K562 (cell line): Measurements from ENCODE around the gene TMEM214. TPM values are rescaled to one million over a fixed set of nuclear protein-coding genes. Genes with fewer than 3 reads are reported as not detected.

Experiments
- ATAC-seq: fragments of 200-7000 bp; cut with Tn5 transposase; 3 replicates; pipeline ENCODE4 v1.9.1; 2020; ENCODE audit warnings: moderate library complexity
- BruUV-seq: library from RNA; stranded (reverse); fragments of 400-500 nt; replicated peaks from 2 replicates; lab custom pipeline; 2021; lab: Mats Ljungman, UMichigan
- CTCF ChIA-PET: fragments of 300-600 bp; formaldehyde crosslinking; extraction: SDS; loops from one replicate; lab custom pipeline; 2021; ENCODE audit warnings: low intra/inter-chr PET ratio; lab: Yijun Ruan, JAX
- POLR2A ChIA-PET: fragments of 300-600, 350-650 bp; sonication (Branson Sonifier 250); formaldehyde crosslinking; extraction: SDS; loops from one replicate; lab custom pipeline; 2021; ENCODE audit warnings: antibody characterized with exemption, inconsistent platforms; lab: Yijun Ruan, JAX
- DNase-seq, 4 experiments: peaks; one replicate each; pipeline versions ENCODE4 v3.0.0 to v3.0.0-alpha.2; 2011 to 2018; ENCODE audit warnings: low spot score in 3 of 4, mixed read lengths in 3 of 4; ENCODE audit errors: extremely low read depth in 1 of 4
- FAIRE-seq: peaks from 2 replicates; lab custom pipeline; 2011; peaks lifted over from hg19 to GRCh38; lab: Jason Lieb, UNC
- H2AFZ ChIP-seq: 2 replicates; pipeline ENCODE4 v1.6.0; 2011; ENCODE audit warnings: low read depth, low read length, control low read depth, inconsistent platforms
- H3K27ac ChIP-seq: fragments of 200-600 bp; 3 replicates; pipeline ENCODE4 v1.8.0; 2011; ENCODE audit warnings: low read depth, mild to moderate bottlenecking, control low read depth, inconsistent platforms, low read length, moderate library complexity, mixed read lengths; ENCODE audit errors: extremely low read depth
- H3K27me3 ChIP-seq, 2 experiments: fragments of 300-600 bp in 1 of 2; 2 replicates in 1 of 2; 3 replicates in 1 of 2; pipeline versions ENCODE4 v1.6.0 to v1.8.0; 2011; ENCODE audit warnings: inconsistent platforms in 2 of 2, low read length in 2 of 2, mild to moderate bottlenecking in 1 of 2, mixed read lengths in 1 of 2, moderate library complexity in 1 of 2; ENCODE audit not compliant: control insufficient read depth in 2 of 2, insufficient read depth in 2 of 2
- H3K36me3 ChIP-seq: fragments of 300-600 bp; 3 replicates; pipeline ENCODE4 v1.8.0; 2011; ENCODE audit warnings: mild to moderate bottlenecking, low read length, inconsistent platforms; ENCODE audit not compliant: control insufficient read depth, insufficient read depth
- H3K4me1 ChIP-seq, 2 experiments: fragments of 200-600 bp in 1 of 2; replicated peaks in 1 of 2; 2 replicates in 1 of 2; 3 replicates in 1 of 2; pipeline versions ENCODE4 v1.5.1 to v1.8.0; 2011; ENCODE audit warnings: inconsistent platforms in 2 of 2, low read length in 2 of 2, mild to moderate bottlenecking in 1 of 2, mixed read lengths in 1 of 2, moderate library complexity in 1 of 2; ENCODE audit not compliant: control insufficient read depth in 2 of 2, insufficient read depth in 2 of 2
- H3K4me2 ChIP-seq: 2 replicates; pipeline ENCODE4 v1.6.1; 2011; ENCODE audit warnings: low read length, control low read depth, inconsistent platforms, mixed read lengths; ENCODE audit not compliant: insufficient read depth
- H3K4me3 ChIP-seq: fragments of 200-600 bp; sonication (generic), shearing (Covaris generic); 2 replicates; pipeline ENCODE4 v1.5.1; 2016; ENCODE audit warnings: control low read depth, inconsistent platforms
- H3K79me2 ChIP-seq: fragments of 200-600 bp; 3 replicates; pipeline ENCODE4 v1.8.0; 2011; ENCODE audit warnings: low read length, inconsistent platforms; ENCODE audit not compliant: control insufficient read depth, insufficient read depth
- H3K9ac ChIP-seq, 2 experiments: 2 replicates each; pipeline versions ENCODE4 v1.6.0 to v1.6.1; 2011; ENCODE audit warnings: low read depth in 2 of 2, low read length in 2 of 2, control low read depth in 1 of 2, inconsistent platforms in 1 of 2, mild to moderate bottlenecking in 1 of 2, mixed read lengths in 1 of 2; ENCODE audit not compliant: insufficient read depth in 1 of 2
- H3K9me1 ChIP-seq: one replicate; pipeline ENCODE4 v1.6.0; 2011; ENCODE audit warnings: inconsistent platforms, mild to moderate bottlenecking, low read length, moderate library complexity; ENCODE audit not compliant: control insufficient read depth, insufficient read depth
- H3K9me3 ChIP-seq: replicated peaks from 2 replicates; pipeline ENCODE4 v1.5.1; 2011; ENCODE audit warnings: low read depth, low read length, inconsistent platforms; ENCODE audit not compliant: control insufficient read depth, insufficient read depth
- H4K20me1 ChIP-seq: replicated peaks from 2 replicates; pipeline ENCODE4 v1.6.1; 2011; ENCODE audit warnings: low read length, inconsistent platforms, mixed read lengths; ENCODE audit not compliant: control insufficient read depth, insufficient read depth
- ARHGAP35 ChIP-seq: fragments of 450-650 bp; IDR thresholded peaks from 2 replicates; pipeline ENCODE4 v1.6.1; 2018; ENCODE audit not compliant: partially characterized antibody
- GABPA ChIP-seq: fragments of 200-800 bp; sonication (Bioruptor generic); conservative IDR thresholded peaks from 2 replicates; pipeline ENCODE4 v1.6.1; 2016; ENCODE audit warnings: low read depth, missing genetic modification characterization, missing compliant biosample characterization
- HCFC1 ChIP-seq: IDR thresholded peaks from 2 replicates; pipeline ENCODE4 v1.6.1; 2012; ENCODE audit warnings: low read depth, low read length, improper control_type of control experiment
- MAX ChIP-seq: sonication (generic); formaldehyde crosslinking; IDR thresholded peaks from 2 replicates; pipeline ENCODE4 v1.9.0; 2022; ENCODE audit warnings: mild to moderate bottlenecking, missing genetic modification reagents
- MLX ChIP-seq, 2 experiments: fragments of 450-650 bp in 1 of 2; sonication (generic) in 1 of 2; formaldehyde crosslinking; conservative IDR thresholded peaks; 2 replicates each; pipeline versions ENCODE4 v1.4.0 to v1.8.1; 2020 to 2022; ENCODE audit warnings: mild to moderate bottlenecking in 1 of 2, missing genetic modification reagents in 1 of 2
- NR4A1 ChIP-seq, 2 experiments: fragments of 250-450 bp in 1 of 2; fragments of 450-650 bp in 1 of 2; sonication (Bioruptor Pico) in 1 of 2; IDR thresholded peaks; 2 replicates each; pipeline versions ENCODE4 v1.4.0 to v1.6.1; 2016 to 2020; ENCODE audit warnings: mild to moderate bottlenecking in 2 of 2, missing compliant biosample characterization in 1 of 2, missing genetic modification characterization in 1 of 2, moderate library complexity in 1 of 2
- NRF1 ChIP-seq, 2 experiments: fragments of 450-650 bp; IDR thresholded peaks in 1 of 2; conservative IDR thresholded peaks in 1 of 2; 2 replicates each; pipeline ENCODE4 v1.6.1; 2014; ENCODE audit warnings: mild to moderate bottlenecking in 2 of 2
- ZNF239 ChIP-seq: fragments of 250-450 bp; sonication (Bioruptor Pico); IDR thresholded peaks from 2 replicates; pipeline ENCODE4 v1.4.0; 2020; ENCODE audit warnings: mild to moderate bottlenecking
- ZNF445 ChIP-seq: fragments of 250-450 bp; sonication (Bioruptor Pico); IDR thresholded peaks from 2 replicates; pipeline ENCODE4 v1.4.0; 2020; ENCODE audit warnings: low read depth, mild to moderate bottlenecking, moderate library complexity
- WGBS: fragments of 100-300 bp; shearing (Covaris generic); methylation state at CpG from one replicate; pipeline ENCODE4 v1.1.6; 2016; ENCODE audit warnings: low coverage, mixed read lengths; ENCODE audit not compliant: insufficient coverage; ENCODE audit errors: missing lambda C conversion rate; 5-methylcytosine and 5-hydroxymethylcytosine counted together
- in situ Hi-C: fragments of 300-500 bp; cut with MboI; formaldehyde crosslinking; loops from 4 replicates; pipeline ENCODE4 v1.15.0; 2018; ENCODE audit warnings: inconsistent platforms, mixed read lengths
- intact Hi-C: fragments of 100-400 bp; cut with micrococcal nuclease; formaldehyde crosslinking; loops from 2 replicates; pipeline ENCODE4 v1.14.2; 2022
- polyA plus RNA-seq, 8 experiments: library from polyadenylated mRNA; depleted of rRNA in 4 of 8; stranded (reverse) in 5 of 8; unstranded in 3 of 8; fragments of >200 nt; fragmentation: Nextera tagmentation in 2 of 8; fragmentation: Illumina TruSeq in 1 of 8; extraction: Ambion mirVana in 2 of 8; extraction: Trizol in 1 of 8; gene quantifications; 2 replicates each; pipeline versions ENCODE4 v1.2.1 to v1.2.3, GENCODE V29; 2011 to 2014; ENCODE audit warnings: inconsistent platforms in 1 of 8, missing spikeins in 1 of 8
- total RNA-seq, 7 experiments: library from RNA; depleted of rRNA in 6 of 7; stranded (reverse); fragments of >200 nt in 6 of 7; fragmentation: Illumina TruSeq in 2 of 7; extraction: Trizol in 2 of 7; gene quantifications; 2 replicates each; pipeline versions ENCODE4 v1.2.1 to v1.2.3, GENCODE V29; 2011 to 2021; ENCODE audit warnings: low replicate concordance in 1 of 7

Gene TMEM214
- total and polyA plus RNA-seq, 9 of the 15 experiments (the other 6 are each of a cell fraction or from before 2014, with no cell fraction given) = 11.4 to 81.4 (median 44.1) TPM

GRCh38 chr2:27087823-27088410 lies 55.2 kb downstream of the TMEM214 start:
- Histone ChIP-seq H3K4me1 (peaks cover 48 to 66% of the 10 kb centered on the region in 2 experiments), H3K9me3 (no peaks in the 10 kb centered on the region), H3K36me3 (no peaks in the 10 kb centered on the region), H3K79me2 (peaks cover 10% of the 10 kb centered on the region; the same call in 1 of the 3 replicates), H4K20me1 (no peaks in the 10 kb centered on the region), H3K4me3 (no peak overlapping the region), H2AFZ (no peak overlapping the region), H3K9me1 (no peaks in the 10 kb centered on the region), H3K27me3 (no peaks in the 10 kb centered on the region), H3K27ac (no peak overlapping the region), H3K4me2 (peak overlapping the region; percentile 89; the same call in 1 of the 2 replicates), H3K9ac (no peak overlapping the region)
- intact Hi-C loops = no loop called here
- ChIA-PET POLR2A (interaction anchor here (0.5 to 2.1 kb wide), 6 partner anchors 9 to 167 kb away, joined by 3 to 5 read pairs (median 4); no protein-coding TSS in a partner anchor), CTCF (interaction anchor here (0.6 kb wide), 1 partner anchor 126 kb away, joined by 3 read pairs; no protein-coding TSS in a partner anchor)
- in situ Hi-C loops = loop anchor here (5.0 kb wide), 1 partner anchor 126 kb away; no protein-coding TSS in a partner anchor
- TF ChIP-seq MAX (CRISPR knock-in tag) (0 out of 2 replicates have a peak, but pooled peaks have one; percentile 6), NRF1 (conservative IDR thresholded peaks at IDR 0.05 in 1 of 2, IDR thresholded peaks at IDR 0.05 in 1 of 2) (no peak), HCFC1 (no peak), GABPA (tag) (no peak), MLX (CRISPR knock-in tag; conservative IDR thresholded peaks at IDR 0.05) (no peak), ZNF445 (CRISPR knock-in tag) (no peak), NR4A1 (CRISPR knock-in tag; IDR thresholded peaks at IDR 0.05) (no peak), NR4A1 (tag; IDR thresholded peaks at IDR 0.05) (no peak), ARHGAP35 (no peak), ZNF239 (CRISPR knock-in tag) (no peak)
- FAIRE-seq = no peak
- no peak for DNase-seq
- no TSS peak for BruUV-seq
- no peak for ATAC-seq
- WGBS = 72% methylated on average over 3 of the region's 5 CpGs
